Stimulated activated CD8-positive, alpha-beta memory T cell treated with anti-CD3 and anti-CD28 coated beads, Interleukin-12 subunit alpha, Interleukin-12 subunit beta, amount 100 ng/mL, for 24 hours (primary cell): Measurements from ENCODE around the gene NODAL.

Source experiments
- DNase-seq: peaks from one replicate; pipeline ENCODE4 v3.0.0-alpha.2; 2020; ENCODE audit errors: extremely low read depth

Gene NODAL

DNA sequence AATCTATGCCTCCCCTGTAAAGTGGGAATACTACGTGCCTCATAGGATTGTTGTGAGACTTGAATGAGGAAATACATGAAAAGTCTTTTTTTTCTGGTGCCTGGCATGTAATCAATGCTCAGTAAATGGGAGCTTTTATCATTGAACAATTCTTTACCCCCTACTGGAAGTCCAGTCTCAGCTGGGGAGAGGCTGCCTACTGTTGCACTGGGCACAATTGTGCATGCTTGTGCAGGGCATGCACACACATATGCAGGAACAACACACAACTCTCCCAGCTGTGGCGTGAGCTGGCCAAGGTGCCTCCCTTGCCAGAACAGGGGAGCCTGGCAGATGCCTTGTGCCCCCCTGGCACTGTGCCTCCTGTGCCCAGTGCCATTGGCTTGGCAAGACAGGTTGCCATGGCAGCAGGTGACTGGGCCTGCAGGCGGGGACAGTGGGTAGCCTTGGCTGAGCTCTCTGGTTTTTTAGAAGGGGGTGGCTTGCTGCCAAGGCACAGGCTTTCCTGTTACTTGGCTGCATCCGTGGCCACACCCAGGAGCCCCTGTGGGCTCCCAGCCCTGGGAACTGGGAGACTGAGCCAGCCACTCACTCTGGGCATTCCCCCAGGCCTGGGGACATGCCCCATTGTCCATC is 21.0 kb upstream of the NODAL start:
- no peak for DNase-seq

- DNase-seq, result no peak
Observed at GRCh38 chr10:70461397-70462348, 20.2 kb upstream of the NODAL start.

GRCh38 chr10:70459774-70460490 is 18.5 kb upstream of the NODAL start:
- no peak for DNase-seq

GRCh38 chr10:70459061-70459773 is 17.7 kb upstream of the NODAL start:
- DNase-seq, result no peak

DNA sequence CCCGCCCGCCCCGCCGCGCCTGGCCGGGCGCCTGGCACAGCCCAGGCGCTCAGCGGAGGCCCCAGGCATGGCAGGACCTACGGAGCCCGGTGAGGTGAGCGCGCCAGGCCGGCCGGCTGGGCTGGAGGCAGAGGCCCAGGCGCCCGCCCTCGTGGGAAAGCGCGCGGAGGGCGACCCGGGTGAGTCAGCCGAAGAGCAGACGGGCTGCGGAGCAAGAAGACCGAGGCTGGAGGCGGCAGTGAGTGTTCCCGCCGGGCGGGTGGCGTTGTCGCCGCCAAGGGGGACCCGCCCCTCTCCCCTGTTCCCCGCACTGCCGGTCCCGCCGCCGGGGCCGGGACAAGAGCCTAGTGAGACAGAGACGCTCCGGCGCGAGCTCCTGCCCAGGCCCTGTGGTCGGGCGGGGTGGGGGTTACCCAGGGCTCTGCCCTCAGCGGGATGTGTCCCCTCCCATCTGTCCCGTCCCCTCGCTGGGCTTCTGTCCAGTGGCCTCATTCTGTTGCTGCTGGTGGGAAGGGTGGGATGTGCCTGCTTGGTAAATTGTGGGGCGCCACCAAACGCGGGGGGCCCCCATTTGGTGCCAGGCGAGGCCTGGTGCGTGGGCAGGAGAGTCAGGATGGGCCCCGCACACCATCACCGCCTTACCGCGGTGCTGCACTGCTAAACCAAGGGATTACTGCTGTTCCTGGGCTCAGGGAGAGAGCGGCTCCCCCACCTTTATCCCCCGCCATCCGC is 17.0 kb upstream of the NODAL start:
- DNase-seq, result no peak

- DNase-seq, result no peak
Observed at GRCh38 chr10:70457759-70458305, 16.4 kb upstream of the NODAL start.

DNA sequence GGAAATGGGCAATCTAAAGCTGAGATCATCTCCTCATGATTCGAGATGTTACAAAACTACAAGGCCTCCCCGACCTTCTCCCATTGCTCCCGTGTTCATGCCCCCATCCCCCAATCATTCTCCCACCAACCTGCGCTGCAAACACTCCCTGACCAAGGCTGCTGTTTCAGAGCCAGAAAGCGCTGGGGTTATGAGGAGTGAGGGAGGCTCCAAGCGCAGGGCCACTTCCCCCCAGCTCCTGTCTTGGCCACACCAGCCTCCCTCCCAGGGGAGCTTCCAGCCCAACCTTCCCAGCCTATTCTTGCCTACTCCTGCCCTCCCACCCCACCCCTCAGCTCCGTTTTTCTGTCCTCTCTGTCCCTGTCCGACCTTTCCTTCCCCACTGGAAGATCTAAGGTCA is 14.7 kb upstream of the NODAL start:
- DNase-seq, result no peak

DNA sequence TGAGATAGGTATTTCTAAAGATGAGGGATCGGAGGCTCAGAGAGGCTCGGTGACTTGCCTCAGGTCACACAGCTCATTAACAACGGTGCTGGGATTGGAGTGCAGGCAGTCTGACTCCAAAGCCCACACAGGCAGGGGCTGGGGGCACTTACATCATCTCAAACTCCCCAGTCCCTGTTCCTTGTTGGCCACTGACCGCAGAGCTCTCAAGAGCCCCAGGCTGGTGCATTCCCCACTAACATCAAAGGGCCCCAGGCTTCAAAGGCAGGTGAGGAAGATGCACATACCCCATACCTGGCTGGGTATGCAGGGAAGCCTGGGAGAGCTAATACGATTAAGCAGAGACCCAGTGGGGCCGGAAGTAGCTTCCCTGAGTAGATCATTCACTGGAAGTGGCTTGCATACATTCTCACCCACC is 13.7 kb upstream of the NODAL start:
- DNase-seq, result no peak

- DNase-seq, result no peak
Observed at GRCh38 chr10:70448236-70448635, 6.8 kb upstream of the NODAL start.

DNA sequence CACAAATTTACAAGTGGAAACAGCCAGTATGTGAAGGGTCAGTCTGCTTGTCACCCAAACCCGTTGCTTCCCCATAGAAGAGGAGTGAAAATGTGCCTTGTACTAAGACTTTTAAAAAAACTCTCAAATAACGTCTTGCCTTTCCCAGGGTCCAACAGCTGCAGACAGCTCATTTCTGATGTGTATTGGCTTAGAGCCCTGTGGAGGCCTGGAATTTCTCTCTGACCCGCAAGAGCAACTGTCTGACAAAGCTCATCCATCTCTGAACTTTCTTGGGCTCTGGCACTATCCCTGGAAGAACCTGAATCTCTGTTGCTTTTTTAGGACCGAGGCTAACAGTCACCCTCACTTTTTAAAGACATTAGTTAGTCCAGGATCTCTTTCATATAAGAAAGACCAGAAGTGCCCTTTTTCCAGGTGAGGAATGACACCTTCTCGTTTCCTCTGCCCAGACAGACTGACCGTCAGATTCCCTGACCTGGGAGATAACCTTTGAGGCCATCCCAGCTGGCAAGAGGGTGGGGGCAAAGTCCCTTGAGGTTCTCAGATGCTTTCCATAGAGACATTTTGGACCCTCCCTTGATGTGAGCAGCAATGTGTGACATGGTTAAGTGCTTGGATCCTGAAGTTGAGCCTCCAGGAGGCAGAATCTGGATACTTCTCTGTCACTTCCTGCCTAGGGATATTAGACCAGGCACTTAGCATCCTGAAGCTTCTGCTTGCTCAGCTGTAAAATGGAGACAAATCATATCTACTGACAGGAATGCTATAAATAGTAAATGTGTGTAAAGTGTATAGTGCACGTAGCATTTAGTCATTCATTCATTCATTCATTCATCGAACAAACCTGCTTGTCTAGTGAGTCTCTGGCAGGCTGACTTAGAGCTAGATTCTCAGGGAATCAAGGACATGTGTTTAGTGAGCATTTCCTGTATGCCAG is 4.5 kb upstream of the NODAL start:
- DNase-seq, result no peak

DNA sequence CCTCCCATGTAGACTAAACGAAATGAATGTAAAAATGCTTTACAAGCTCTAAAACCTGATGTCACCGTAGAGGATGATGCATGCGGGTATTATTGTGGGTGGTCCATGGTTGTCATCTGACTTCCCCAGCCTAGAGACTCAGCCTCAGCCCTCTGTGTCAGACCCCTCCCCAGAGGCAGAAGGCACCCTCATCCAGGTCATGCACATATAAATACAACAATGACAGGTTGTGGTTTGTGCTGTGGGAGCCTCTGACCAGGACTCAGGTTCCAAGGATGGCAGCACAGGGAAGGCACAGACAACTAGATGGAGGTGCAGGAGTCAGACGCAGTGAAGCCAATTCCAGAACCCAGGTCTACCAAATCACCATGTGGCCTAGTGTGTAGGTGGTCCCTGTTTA is 3.3 kb upstream of the NODAL start:
- DNase-seq, result no peak

- DNase-seq, result no peak
Observed at GRCh38 chr10:70442332-70442988, 979 bp upstream of the NODAL start.

- no peak for DNase-seq
Observed at GRCh38 chr10:70441895-70442309, 421 bp upstream of the NODAL start.

GRCh38 chr10:70440296-70441160 is 953 bp downstream of the NODAL start:
- DNase-seq, result no peak

DNA sequence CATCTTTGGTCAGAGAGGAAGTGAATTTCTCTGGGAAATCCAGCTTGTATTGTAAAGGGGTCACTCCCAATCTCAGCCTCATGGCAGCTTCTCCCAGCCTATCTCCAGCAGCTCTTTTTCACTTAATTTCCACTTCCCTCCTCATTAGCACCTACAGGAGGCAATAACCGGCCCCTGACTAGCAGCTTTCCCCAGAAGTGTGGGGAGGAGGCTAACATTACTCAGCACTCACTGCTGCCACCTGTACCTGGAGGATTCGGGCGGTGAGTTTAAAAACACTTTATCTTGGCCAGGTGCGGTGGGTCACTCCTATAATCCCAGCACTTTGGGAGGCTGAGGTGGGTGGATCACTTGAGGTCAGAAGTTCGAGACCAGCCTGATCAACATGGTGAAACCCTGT is 3.8 kb downstream of the NODAL start:
- no peak for DNase-seq

DNA sequence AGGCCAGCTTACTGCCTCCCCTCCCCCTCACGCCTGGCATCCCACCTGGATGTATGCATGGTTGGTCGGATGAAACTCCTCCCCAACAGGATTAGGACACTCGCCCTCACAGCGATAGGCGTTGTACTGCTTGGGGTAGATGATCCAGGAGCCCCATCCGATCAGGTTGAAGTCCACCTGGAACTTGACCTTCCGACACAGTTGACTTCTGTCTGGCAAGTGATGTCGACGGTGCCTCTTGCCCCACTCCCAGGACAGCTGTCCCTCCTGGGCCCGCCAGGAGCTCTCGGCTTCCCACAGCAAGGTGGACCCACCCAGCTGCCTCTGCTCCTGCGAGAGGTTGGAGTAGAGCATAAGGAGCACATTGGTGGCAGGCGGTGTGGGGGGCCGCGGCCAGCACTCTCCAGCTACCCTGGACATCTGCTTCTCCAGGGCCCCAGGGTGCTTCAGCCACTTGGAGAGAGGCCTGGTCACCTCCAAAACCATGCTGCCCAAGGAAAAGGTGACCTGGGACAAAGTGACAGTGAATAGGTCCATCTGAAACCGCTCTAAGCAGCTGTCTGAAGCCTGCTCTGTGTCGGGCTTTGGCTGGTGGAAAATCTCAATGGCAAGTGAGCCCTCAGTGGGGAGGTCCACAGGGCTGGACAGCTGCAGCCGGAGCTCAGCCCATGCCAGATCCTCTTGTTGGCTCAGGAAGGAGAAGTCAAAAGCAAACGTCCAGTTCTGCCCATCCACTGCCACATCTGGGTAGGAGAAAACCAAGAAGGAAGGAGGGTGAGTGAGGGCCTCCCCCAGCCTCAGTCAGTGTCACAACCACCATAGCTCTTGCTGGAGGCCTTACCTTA is 6.0 kb downstream of the NODAL start:
- no peak for DNase-seq

DNA sequence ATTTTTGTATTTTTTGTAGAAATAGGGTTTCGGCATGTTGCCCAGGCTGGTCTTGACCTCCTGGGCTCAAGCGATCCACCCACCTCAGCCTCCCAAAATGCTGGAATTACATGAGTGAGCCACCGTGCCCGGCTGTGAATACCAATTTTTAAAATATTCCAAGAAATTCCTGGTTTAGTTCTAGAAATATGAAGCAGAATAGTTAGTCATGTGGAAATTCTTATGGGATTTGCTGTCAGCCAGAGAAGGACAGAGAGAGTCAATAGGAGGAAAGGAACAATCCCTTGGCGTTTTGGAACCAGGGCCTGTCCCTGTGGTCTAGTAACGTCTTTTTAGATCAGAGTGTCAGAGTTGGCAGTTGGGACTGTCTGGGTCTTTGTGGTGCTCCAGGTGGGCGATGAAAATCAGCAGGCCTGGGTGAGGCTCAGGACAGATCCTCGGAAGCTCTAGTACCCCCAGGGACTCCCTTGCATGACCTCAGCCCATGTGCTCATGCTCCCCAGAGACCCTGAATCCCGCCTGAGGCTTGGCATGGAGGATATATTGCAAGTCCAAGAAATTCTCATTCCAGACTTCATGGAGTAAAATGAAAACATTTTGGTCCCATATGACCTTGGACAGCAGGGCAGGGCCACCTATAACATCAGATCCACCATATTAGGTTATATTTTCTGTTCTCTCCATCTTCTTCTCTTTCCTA is 7.8 kb downstream of the NODAL start:
- no peak for DNase-seq
